NB4 (cell line): ENCODE measurements around the gene C11orf21.
"Not testable (repeated sequence)": the region's sequence is repeated elsewhere in the genome, so short reads cannot be mapped to it uniquely, and the experiment has no call there.

ENCODE experiments used
- DNase-seq: peaks from one replicate; pipeline ENCODE4 v3.0.0; 2010; ENCODE audit warnings: low read depth
- H3K4me3 ChIP-seq: one replicate; pipeline ENCODE4 v1.5.1; 2011; ENCODE audit warnings: mild to moderate bottlenecking, low read depth, low read length, moderate library complexity
- MYC ChIP-seq: IDR thresholded peaks from 2 replicates; pipeline ENCODE4 v1.6.1; 2011; ENCODE audit warnings: low read depth, low read length
- POLR2A ChIP-seq: IDR thresholded peaks from 2 replicates; pipeline ENCODE4 v1.6.1; 2011; ENCODE audit warnings: mild to moderate bottlenecking; ENCODE audit not compliant: insufficient read length; ENCODE audit errors: extremely low read depth
- TF ChIP-seq, protein P1 (sequence below): IDR thresholded peaks from one replicate; pipeline ENCODE4 v1.5.1; 2012; ENCODE audit warnings: low read depth, low read length
- TF ChIP-seq, protein P2 (sequence below): IDR thresholded peaks from 2 replicates; pipeline ENCODE4 v1.6.1; 2011; ENCODE audit warnings: low read depth, low read length

C11orf21 gene

DNA sequence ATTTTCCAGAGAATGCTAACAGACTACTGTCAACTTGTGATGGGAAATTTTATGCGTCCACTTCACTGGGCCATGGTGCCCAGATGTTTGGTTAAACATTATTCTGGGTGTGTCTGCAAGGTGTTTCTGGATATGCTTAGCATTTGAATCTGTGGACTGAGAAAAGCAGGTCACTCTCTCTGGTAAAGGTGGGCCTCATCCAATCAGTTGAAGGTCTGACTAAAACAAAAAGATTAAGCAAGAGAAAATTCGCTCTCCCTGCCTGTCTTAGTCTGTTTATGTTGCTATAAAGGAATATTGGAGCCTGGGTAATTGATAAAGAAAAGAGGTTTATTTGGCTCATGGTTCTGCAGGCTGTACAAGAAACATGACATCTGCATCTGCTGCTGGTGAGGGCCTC lies 43.3 kb upstream of the C11orf21 start:
- no peak for DNase-seq
- TF ChIP-seq MYC = no peak
- TF ChIP-seq, protein P1, sequence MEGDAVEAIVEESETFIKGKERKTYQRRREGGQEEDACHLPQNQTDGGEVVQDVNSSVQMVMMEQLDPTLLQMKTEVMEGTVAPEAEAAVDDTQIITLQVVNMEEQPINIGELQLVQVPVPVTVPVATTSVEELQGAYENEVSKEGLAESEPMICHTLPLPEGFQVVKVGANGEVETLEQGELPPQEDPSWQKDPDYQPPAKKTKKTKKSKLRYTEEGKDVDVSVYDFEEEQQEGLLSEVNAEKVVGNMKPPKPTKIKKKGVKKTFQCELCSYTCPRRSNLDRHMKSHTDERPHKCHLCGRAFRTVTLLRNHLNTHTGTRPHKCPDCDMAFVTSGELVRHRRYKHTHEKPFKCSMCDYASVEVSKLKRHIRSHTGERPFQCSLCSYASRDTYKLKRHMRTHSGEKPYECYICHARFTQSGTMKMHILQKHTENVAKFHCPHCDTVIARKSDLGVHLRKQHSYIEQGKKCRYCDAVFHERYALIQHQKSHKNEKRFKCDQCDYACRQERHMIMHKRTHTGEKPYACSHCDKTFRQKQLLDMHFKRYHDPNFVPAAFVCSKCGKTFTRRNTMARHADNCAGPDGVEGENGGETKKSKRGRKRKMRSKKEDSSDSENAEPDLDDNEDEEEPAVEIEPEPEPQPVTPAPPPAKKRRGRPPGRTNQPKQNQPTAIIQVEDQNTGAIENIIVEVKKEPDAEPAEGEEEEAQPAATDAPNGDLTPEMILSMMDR = no peak

DNA sequence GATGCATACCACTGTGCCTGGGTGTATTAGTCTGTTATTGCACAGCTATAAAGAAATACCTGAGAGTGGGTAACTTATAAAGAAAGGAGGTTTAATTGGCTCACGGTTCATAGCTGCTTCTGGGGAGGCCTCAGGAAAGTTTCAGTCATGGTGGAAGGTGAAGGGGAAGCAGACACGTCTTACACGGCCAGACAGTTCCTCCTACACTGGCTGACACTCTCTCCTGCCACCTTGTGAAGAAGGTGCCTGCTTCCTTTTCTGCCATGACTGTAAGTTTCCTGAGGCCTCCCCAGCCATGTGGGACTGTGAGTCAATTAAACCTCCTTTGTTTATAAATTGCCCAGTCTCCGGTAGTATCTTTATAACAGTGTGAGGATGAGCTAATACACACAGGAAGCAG lies 41.8 kb upstream of the C11orf21 start:
- no peak overlapping the region for H3K4me3 ChIP-seq
- TF ChIP-seq MYC (no peak), POLR2A (no peak)
- TF ChIP-seq, protein P2, sequence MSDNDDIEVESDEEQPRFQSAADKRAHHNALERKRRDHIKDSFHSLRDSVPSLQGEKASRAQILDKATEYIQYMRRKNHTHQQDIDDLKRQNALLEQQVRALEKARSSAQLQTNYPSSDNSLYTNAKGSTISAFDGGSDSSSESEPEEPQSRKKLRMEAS = no peak
- TF ChIP-seq, protein P1 = no peak
- DNase-seq = no peak

More for the DNA sequence above, 43.3 kb upstream of the C11orf21 start:
- no peak overlapping the region for H3K4me3 ChIP-seq

DNA sequence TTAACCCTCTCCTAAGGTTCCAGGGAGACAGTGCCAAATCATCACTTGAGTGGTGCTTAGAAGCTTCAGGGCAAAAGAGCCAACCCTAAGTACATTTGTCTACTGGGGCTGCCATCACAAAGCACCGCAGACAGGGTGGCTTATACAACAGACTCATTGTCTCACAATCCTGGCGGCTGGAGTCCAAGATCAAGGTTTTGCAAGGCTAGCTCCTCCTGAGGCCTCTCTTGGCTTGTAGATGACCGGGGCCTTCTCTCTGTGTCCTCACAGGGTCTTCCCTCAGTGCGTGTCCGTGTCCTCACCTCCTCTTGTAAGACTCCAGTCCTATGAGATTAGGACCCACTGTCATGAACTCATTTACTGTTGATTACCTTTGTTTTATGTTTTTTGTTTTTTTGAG lies 41.3 kb upstream of the C11orf21 start:
- no peak for DNase-seq
- H3K4me3 ChIP-seq = no peak overlapping the region
- no peak for TF ChIP-seq MYC
- TF ChIP-seq, protein P2 = no peak
- no peak for TF ChIP-seq POLR2A
- TF ChIP-seq, protein P1 = no peak

DNA sequence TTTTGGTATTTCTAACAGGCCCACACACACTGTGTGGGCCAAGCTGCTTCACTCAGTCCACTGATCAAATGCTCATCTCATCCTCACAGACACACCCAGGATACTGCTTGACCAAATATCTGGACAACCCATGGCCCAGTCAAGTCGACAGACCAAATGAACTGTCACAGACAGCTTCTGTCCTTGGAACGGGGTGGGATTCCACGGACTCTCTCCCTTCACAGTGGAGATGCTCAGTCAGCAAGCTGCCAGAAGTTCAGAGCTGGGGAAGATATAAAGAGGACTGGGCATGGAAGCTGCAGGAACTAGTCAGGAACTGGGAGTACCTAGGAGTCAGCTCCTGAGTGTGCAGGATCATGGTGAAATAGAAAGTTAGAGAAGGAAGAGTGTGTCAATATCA lies 40.8 kb upstream of the C11orf21 start:
- no peak overlapping the region for H3K4me3 ChIP-seq
- TF ChIP-seq, protein P2 = no peak
- no peak for TF ChIP-seq POLR2A
- TF ChIP-seq MYC = no peak
- TF ChIP-seq, protein P1 = no peak
- no peak for DNase-seq

DNA sequence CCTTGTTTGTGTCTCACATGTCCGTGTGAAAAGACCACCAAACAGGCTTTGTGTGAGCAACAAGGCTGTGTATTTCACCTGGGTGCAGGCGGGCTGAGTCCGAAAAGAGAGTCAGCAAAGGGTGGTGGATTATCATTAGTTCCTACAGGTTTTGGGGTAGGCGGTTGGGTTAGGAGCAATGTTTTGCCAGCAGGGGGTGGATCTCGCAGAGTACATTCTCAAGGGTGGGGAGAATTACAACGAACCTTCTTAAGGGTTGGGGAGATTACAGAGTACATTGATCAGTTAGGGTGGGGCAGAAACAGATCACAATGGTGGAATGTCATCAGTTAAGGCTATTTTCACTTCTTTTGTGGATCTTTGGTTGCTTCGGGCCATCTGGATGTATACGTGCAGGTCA lies 37.0 kb upstream of the C11orf21 start:
- not testable (repeated sequence) for H3K4me3 ChIP-seq, DNase-seq

DNA sequence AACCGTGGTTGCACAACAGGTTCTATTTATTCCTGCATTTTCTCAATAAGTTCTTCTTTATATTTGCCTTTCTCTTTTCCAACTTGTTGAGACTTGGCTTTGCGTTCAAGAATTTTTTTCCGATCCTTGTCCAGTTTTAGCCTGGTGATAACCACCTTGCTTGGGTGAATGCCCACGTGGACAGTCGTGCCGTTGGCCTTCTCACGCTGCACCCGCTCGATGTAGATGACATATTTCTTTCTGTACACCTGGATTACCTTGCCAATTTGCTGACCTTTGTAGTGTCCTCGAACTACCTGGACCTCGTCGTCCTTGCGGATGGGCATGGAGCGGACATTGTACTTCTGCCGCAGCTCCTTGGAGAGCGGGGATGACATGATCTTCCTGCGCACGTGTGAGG lies 33.6 kb upstream of the C11orf21 start:
- H3K4me3 ChIP-seq = not testable (repeated sequence)

DNA sequence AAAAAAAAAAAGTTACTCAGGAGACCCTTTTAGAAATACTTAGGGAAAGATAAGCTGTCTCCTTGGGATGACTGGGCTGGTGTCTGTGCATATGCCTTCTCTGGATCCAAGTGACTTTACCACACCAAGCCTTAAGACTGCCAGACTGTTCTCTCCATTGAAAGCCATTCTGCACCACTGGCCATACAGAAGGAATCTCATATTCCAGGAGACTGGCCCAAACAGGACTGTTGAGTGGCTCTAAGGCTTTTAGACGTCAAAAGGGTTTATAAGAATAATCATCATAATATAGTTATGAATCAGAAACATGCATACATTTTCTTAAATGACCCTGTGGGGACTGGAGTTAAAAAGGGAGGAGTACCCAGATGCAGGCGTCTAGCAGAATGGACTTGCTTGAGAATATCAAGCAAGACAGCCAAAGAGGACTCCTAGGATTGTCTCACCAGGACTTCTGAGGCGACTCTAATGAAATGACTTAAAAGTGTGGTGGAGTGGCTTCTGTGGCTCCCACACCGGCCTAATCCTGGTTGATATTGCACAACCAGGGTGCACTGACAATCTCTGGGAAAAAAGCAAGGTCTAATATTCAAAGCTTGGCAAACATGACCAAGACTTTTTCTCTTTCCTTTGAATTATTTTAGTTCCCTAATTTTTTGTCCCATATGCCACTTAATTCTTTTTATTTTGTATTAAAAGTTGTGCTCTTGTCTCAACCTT lies 31.9 kb upstream of the C11orf21 start:
- not testable (repeated sequence) for DNase-seq, H3K4me3 ChIP-seq

More for the DNA sequence above, 33.6 kb upstream of the C11orf21 start:
- not testable (repeated sequence) for DNase-seq

DNA sequence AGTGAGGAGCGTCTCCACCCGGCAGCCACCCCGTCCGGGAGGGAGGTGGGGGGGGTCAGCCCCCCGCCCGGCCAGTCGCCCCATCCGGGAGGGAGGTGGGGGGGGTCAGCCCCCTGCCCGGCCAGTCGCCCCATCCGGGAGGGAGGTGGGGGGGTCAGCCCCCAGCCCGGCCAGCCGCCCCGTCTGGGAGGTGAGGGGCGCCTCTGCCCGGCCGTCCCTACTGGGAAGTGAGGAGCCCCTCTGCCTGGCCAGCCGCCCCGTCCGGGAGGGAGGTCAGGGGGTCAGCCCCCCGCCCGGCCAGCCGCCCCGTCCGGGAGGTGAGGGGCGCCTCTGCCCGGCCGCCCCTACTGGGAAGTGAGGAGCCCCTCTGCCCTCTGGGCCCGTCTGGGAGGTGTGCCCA lies 30.9 kb upstream of the C11orf21 start:
- not testable (repeated sequence) for DNase-seq, H3K4me3 ChIP-seq
